ENCODE measurements around the gene DOCK2. TPM values are rescaled to one million over a fixed set of nuclear protein-coding genes. Genes with fewer than 3 reads are reported as not detected.
"Not testable (repeated sequence)": the region's sequence is repeated elsewhere in the genome, so short reads cannot be mapped to it uniquely, and the experiment has no call there.

DOCK2 gene
- total RNA-seq, 1 experiment from 2014 or later: 0.26 TPM

GRCh38 chr5:169805937-169806700, 169.0 kb downstream of the DOCK2 start:
- Histone ChIP-seq H3K79me2 (ENCODE audit: low read length) (no peaks in the 10 kb centered on the region), H3K4me2 (ENCODE audit: low read length) (no peak overlapping the region), H3K27ac (ENCODE audit: low read length) (no peak overlapping the region), H3F3A (ENCODE audit: low read length, unreplicated experiment) (no peaks in the 10 kb centered on the region), H3K9me2 (replicated peaks; ENCODE audit: low read length) (no peaks in the 10 kb centered on the region), H3K36me3 (ENCODE audit: low read depth, low read length) (no peaks in the 10 kb centered on the region), H3K9ac (ENCODE audit: low read length) (no peak overlapping the region), H3K4me3 (ENCODE audit: low read length) (no peak overlapping the region), H4K20me1 (ENCODE audit: low read length) (no peaks in the 10 kb centered on the region), H2AFZ (ENCODE audit: low read length) (no peak overlapping the region), H3K27me3 (ENCODE audit: low read length) (no peaks in the 10 kb centered on the region), H3K4me1 (ENCODE audit: insufficient read depth, low read length) (peaks cover 7% of the 10 kb centered on the region), H3K9me3 (ENCODE audit: low read length) (no peaks in the 10 kb centered on the region)
- no TSS peak for BruUV-seq (replicated peaks)
- CTCF ChIA-PET: no interaction called here
- intact Hi-C loops (cut with micrococcal nuclease): no loop called here
- TF ChIP-seq EZH2phosphoT487 (IDR thresholded peaks at IDR 0.05; ENCODE audit: borderline replicate concordance, low read length) (no peak), CTCF (conservative IDR thresholded peaks at IDR 0.05; ENCODE audit: low read depth, low read length) (no peak), EZH2 (IDR thresholded peaks at IDR 0.05; ENCODE audit: low read length, unreplicated experiment) (no peak)
- POLR2A ChIA-PET (ENCODE audit: unreplicated experiment): no interaction called here
- ATAC-seq (no peak), DNase-seq (no peak)

GRCh38 chr5:169808118-169808581, 171.1 kb downstream of the DOCK2 start:
- ATAC-seq (no peak), DNase-seq (no peak)
- Histone ChIP-seq H3K4me2 (ENCODE audit: low read length) (no peak overlapping the region), H3K79me2 (ENCODE audit: low read length) (no peaks in the 10 kb centered on the region), H3K4me3 (ENCODE audit: low read length) (no peak overlapping the region), H2AFZ (ENCODE audit: low read length) (no peak overlapping the region), H3F3A (ENCODE audit: low read length, unreplicated experiment) (no peaks in the 10 kb centered on the region), H3K36me3 (ENCODE audit: low read depth, low read length) (no peaks in the 10 kb centered on the region), H3K27me3 (ENCODE audit: low read length) (no peaks in the 10 kb centered on the region), H3K9me3 (ENCODE audit: low read length) (no peaks in the 10 kb centered on the region), H4K20me1 (ENCODE audit: low read length) (no peaks in the 10 kb centered on the region), H3K27ac (ENCODE audit: low read length) (no peak overlapping the region), H3K4me1 (ENCODE audit: insufficient read depth, low read length) (no peaks in the 10 kb centered on the region), H3K9me2 (replicated peaks; ENCODE audit: low read length) (no peaks in the 10 kb centered on the region), H3K9ac (ENCODE audit: low read length) (no peak overlapping the region)
- POLR2A ChIA-PET (ENCODE audit: unreplicated experiment): no interaction called here
- no TSS peak for BruUV-seq (replicated peaks)
- intact Hi-C loops (cut with micrococcal nuclease): no loop called here
- CTCF ChIA-PET: interaction anchor here (0.6 kb wide), 1 partner anchor 11 kb away, joined by 4 read pairs; no protein-coding TSS in a partner anchor
- no peak for TF ChIP-seq EZH2 (IDR thresholded peaks at IDR 0.05; ENCODE audit: low read length, unreplicated experiment)
- TF ChIP-seq CTCF (conservative IDR thresholded peaks at IDR 0.05; ENCODE audit: low read depth, low read length): no peak
- no peak for TF ChIP-seq EZH2phosphoT487 (IDR thresholded peaks at IDR 0.05; ENCODE audit: borderline replicate concordance, low read length)

- POLR2A ChIA-PET (ENCODE audit: unreplicated experiment); H3K9me3 ChIP-seq (ENCODE audit: low read length); H3K9ac ChIP-seq (ENCODE audit: low read length); intact Hi-C loops (cut with micrococcal nuclease); CTCF ChIA-PET; H3K27ac ChIP-seq (ENCODE audit: low read length); H3F3A ChIP-seq (ENCODE audit: low read length, unreplicated experiment); H3K79me2 ChIP-seq (ENCODE audit: low read length); H2AFZ ChIP-seq (ENCODE audit: low read length); H3K4me2 ChIP-seq (ENCODE audit: low read length); ATAC-seq; H3K36me3 ChIP-seq (ENCODE audit: low read depth, low read length); H3K4me1 ChIP-seq (ENCODE audit: insufficient read depth, low read length); H3K9me2 ChIP-seq (replicated peaks; ENCODE audit: low read length); DNase-seq; H3K27me3 ChIP-seq (ENCODE audit: low read length); H3K4me3 ChIP-seq (ENCODE audit: low read length); H4K20me1 ChIP-seq (ENCODE audit: low read length); BruUV-seq (replicated peaks): not testable (repeated sequence)
These were observed 171.8 kb downstream of the DOCK2 start for GRCh38 chr5:169808880-169809279.

All from PC-3 (cell line).